Smooth muscle cell (in vitro differentiated cells): ENCODE results near the gene SPEF2. TPM values are rescaled to one million over a fixed set of nuclear protein-coding genes. Genes with fewer than 3 reads are reported as not detected.

Experiments
- DNase-seq: peaks from one replicate; lab custom pipeline; 2025; ENCODE audit not compliant: unreplicated experiment; lab: John Stamatoyannopoulos, UW
- H2AFZ ChIP-seq: fragments of 200-600 bp; sonication (generic); 2 replicates; pipeline ENCODE4 v1.6.0; 2016; ENCODE audit warnings: antibody characterized with exemption, low read depth, mild to moderate bottlenecking
- H3F3A ChIP-seq: fragments of 200-600 bp; sonication (generic); 2 replicates; pipeline ENCODE4 v1.6.0; 2017; ENCODE audit warnings: antibody characterized with exemption, low read depth
- H3K27ac ChIP-seq: fragments of 200-600 bp; sonication (generic); 2 replicates; pipeline ENCODE4 v1.5.1; 2016; ENCODE audit warnings: low read depth, mild to moderate bottlenecking
- H3K27me3 ChIP-seq: fragments of 200-600 bp; sonication (generic); 2 replicates; pipeline ENCODE4 v1.6.1; 2016; ENCODE audit warnings: low read depth, mild to moderate bottlenecking
- H3K36me3 ChIP-seq: fragments of 200-600 bp; sonication (generic); 2 replicates; pipeline ENCODE4 v1.5.1; 2016; ENCODE audit warnings: low read depth
- H3K4me1 ChIP-seq: fragments of 200-600 bp; sonication (generic); 2 replicates; pipeline ENCODE4 v1.5.1; 2016; ENCODE audit warnings: low read depth
- H3K4me2 ChIP-seq: fragments of 200-600 bp; sonication (generic); 2 replicates; pipeline ENCODE4 v1.6.0; 2016; ENCODE audit warnings: mild to moderate bottlenecking
- H3K4me3 ChIP-seq: fragments of 200-600 bp; sonication (generic); 2 replicates; pipeline ENCODE4 v1.5.1; 2016; ENCODE audit warnings: mild to moderate bottlenecking
- H3K79me2 ChIP-seq: fragments of 200-600 bp; sonication (generic); 2 replicates; pipeline ENCODE4 v1.6.0; 2016; ENCODE audit warnings: low read depth, mild to moderate bottlenecking
- H3K9ac ChIP-seq: fragments of 200-600 bp; sonication (generic); 2 replicates; pipeline ENCODE4 v1.6.0; 2016; ENCODE audit warnings: low read depth
- H3K9me3 ChIP-seq: fragments of 200-600 bp; sonication (generic); replicated peaks from 2 replicates; pipeline ENCODE4 v1.5.1; 2016; ENCODE audit warnings: low read depth
- H4K20me1 ChIP-seq: fragments of 200-600 bp; sonication (generic); 2 replicates; pipeline ENCODE4 v1.6.0; 2016; ENCODE audit warnings: low read depth
- CTCF ChIP-seq: fragments of 200-600 bp; sonication (generic); IDR thresholded peaks from 2 replicates; pipeline ENCODE4 v1.5.1; 2017; ENCODE audit warnings: borderline replicate concordance, mild to moderate bottlenecking, antibody characterized with exemption; ENCODE audit not compliant: insufficient read depth, poor library complexity, severe bottlenecking
- WGBS: methylation state at CpG from one replicate; pipeline ENCODE4 v1.1.7; 2016; ENCODE audit warnings: low lambda C conversion rate; 5-methylcytosine and 5-hydroxymethylcytosine counted together
- polyA plus RNA-seq: library from polyadenylated mRNA; unstranded; fragments of >200 nt; fragmentation: Nextera tagmentation; extraction: Ambion mirVana; gene quantifications from 2 replicates; pipeline ENCODE4 v1.2.1, GENCODE V29; 2016
- total RNA-seq: library from RNA; depleted of rRNA; stranded (reverse); fragments of >200 nt; gene quantifications from 2 replicates; pipeline ENCODE4 v1.2.3, GENCODE V29; 2014

SPEF2 gene
- total and polyA plus RNA-seq, 2 experiments from 2014 or later, result 3.1 to 4.8 TPM

GRCh38 chr5:35859101-35859661 lies 241.5 kb downstream of the SPEF2 start:
- peak overlapping the region; percentile 14 for H3K9ac ChIP-seq
- no peak overlapping the region for H3K4me3 ChIP-seq

GRCh38 chr5:35860686-35861085 lies 243.0 kb downstream of the SPEF2 start:
- H3K4me1 ChIP-seq, result peaks cover 31% of the 10 kb centered on the region
- H3K9ac ChIP-seq, result no peak overlapping the region
- TF ChIP-seq CTCF, result no peak
- no peaks in the 10 kb centered on the region for H3K79me2 ChIP-seq
- H4K20me1 ChIP-seq, result no peaks in the 10 kb centered on the region
- no peak overlapping the region for H3K4me3 ChIP-seq
- H3K27me3 ChIP-seq, result no peaks in the 10 kb centered on the region
- H3K4me2 ChIP-seq, result no peak overlapping the region
- no peak overlapping the region for H2AFZ ChIP-seq
- 81% methylated on average over 1 of the region's 1 CpG for WGBS
- DNase-seq, result no peak
- H3F3A ChIP-seq, result peaks cover 16% of the 10 kb centered on the region
- H3K9me3 ChIP-seq, result no peaks in the 10 kb centered on the region
- H3K36me3 ChIP-seq, result peaks cover 6% of the 10 kb centered on the region
- H3K27ac ChIP-seq, result peak overlapping the region; percentile 88

More at GRCh38 chr5:35859101-35859661, 241.5 kb downstream of the SPEF2 start:
- Histone ChIP-seq H3K4me2 (peak overlapping the region; percentile 79), H3K79me2 (no peaks in the 10 kb centered on the region), H3K36me3 (peaks cover 2% of the 10 kb centered on the region), H4K20me1 (no peaks in the 10 kb centered on the region), H3K9me3 (no peaks in the 10 kb centered on the region), H3K27ac (peak overlapping the region; percentile 88), H3K27me3 (no peaks in the 10 kb centered on the region), H3F3A (peaks cover 16% of the 10 kb centered on the region), H3K4me1 (peaks cover 31% of the 10 kb centered on the region), H2AFZ (peak overlapping the region; percentile 30)
- WGBS, result 40% methylated on average over 3 of the region's 3 CpGs
- no peak for DNase-seq
- TF ChIP-seq CTCF, result no peak

- no peak overlapping the region for H3K9ac ChIP-seq
- peaks cover 16% of the 10 kb centered on the region for H3F3A ChIP-seq
- no peaks in the 10 kb centered on the region for H3K9me3 ChIP-seq
- 73% methylated on average over 1 of the region's 1 CpG for WGBS
- H3K4me1 ChIP-seq, result peaks cover 31% of the 10 kb centered on the region
- H2AFZ ChIP-seq, result no peak overlapping the region
- H3K4me3 ChIP-seq, result no peak overlapping the region
- no peaks in the 10 kb centered on the region for H3K27me3 ChIP-seq
- TF ChIP-seq CTCF, result no peak
- no peak for DNase-seq
- H3K79me2 ChIP-seq, result no peaks in the 10 kb centered on the region
- peak overlapping the region; percentile 88 for H3K27ac ChIP-seq
- no peak overlapping the region for H3K4me2 ChIP-seq
- H3K36me3 ChIP-seq, result peaks cover 6% of the 10 kb centered on the region
- no peaks in the 10 kb centered on the region for H4K20me1 ChIP-seq
Measured at GRCh38 chr5:35861718-35862117, 244.1 kb downstream of the SPEF2 start.

GRCh38 chr5:35862126-35862525 lies 244.5 kb downstream of the SPEF2 start:
- TF ChIP-seq CTCF, result no peak
- H3F3A ChIP-seq, result peaks cover 16% of the 10 kb centered on the region
- 71% methylated on average over 2 of the region's 2 CpGs for WGBS
- H3K4me1 ChIP-seq, result peaks cover 27% of the 10 kb centered on the region
- peaks cover 6% of the 10 kb centered on the region for H3K36me3 ChIP-seq
- H3K4me2 ChIP-seq, result no peak overlapping the region
- no peaks in the 10 kb centered on the region for H3K27me3 ChIP-seq
- H3K9me3 ChIP-seq, result no peaks in the 10 kb centered on the region
- H3K4me3 ChIP-seq, result no peak overlapping the region
- no peaks in the 10 kb centered on the region for H3K79me2 ChIP-seq
- no peak for DNase-seq
- H2AFZ ChIP-seq, result no peak overlapping the region
- H4K20me1 ChIP-seq, result no peaks in the 10 kb centered on the region
- peak overlapping the region; percentile 88 for H3K27ac ChIP-seq
- H3K9ac ChIP-seq, result no peak overlapping the region
